HFFc6 (cell line): ENCODE results near the gene SHANK2. TPM values are rescaled to one million over a fixed set of nuclear protein-coding genes. Genes with fewer than 3 reads are reported as not detected.

Experiments used
- DNase-seq: peaks from one replicate; pipeline ENCODE4 v3.0.0-alpha.2; 2018
- H3K27ac Mint-ChIP-seq: 2 replicates; pipeline ENCODE4 v1.8.0; 2020; ENCODE audit warnings: mild to moderate bottlenecking, mixed read lengths
- H3K27me3 Mint-ChIP-seq: 2 replicates; pipeline ENCODE4 v1.8.0; 2021; ENCODE audit warnings: mild to moderate bottlenecking, moderate library complexity, mixed read lengths; ENCODE audit not compliant: insufficient read depth
- H3K36me3 Mint-ChIP-seq: 2 replicates; pipeline ENCODE4 v1.8.0; 2021; ENCODE audit warnings: low read depth, mixed read lengths
- H3K4me1 Mint-ChIP-seq: 2 replicates; pipeline ENCODE4 v1.8.0; 2020; ENCODE audit warnings: low read depth, mixed read lengths
- H3K4me3 Mint-ChIP-seq: 2 replicates; pipeline ENCODE4 v1.8.0; 2020; ENCODE audit warnings: mild to moderate bottlenecking, moderate library complexity, mixed read lengths
- H3K9me3 Mint-ChIP-seq: 2 replicates; pipeline ENCODE4 v1.8.0; 2020; ENCODE audit warnings: mild to moderate bottlenecking, mixed read lengths
- total RNA-seq, 6 experiments: library from RNA; stranded (reverse); fragmentation: NEBNext Ultra II Directional; extraction: Animal tissue kit (Norgen Biotek cat#: 25700); gene quantifications; 2 replicates in 1 of 6; 3 replicates in 5 of 6; pipeline ENCODE4 v1.2.3, GENCODE V29; 2021
- TF ChIP-seq, protein P1 (sequence below): fragments of 200-600 bp; sonication (generic); IDR thresholded peaks from 2 replicates; pipeline ENCODE4 v1.5.0; 2021; ENCODE audit warnings: antibody characterized with exemption, mild to moderate bottlenecking

SHANK2 gene
- total RNA-seq, 6 experiments from 2014 or later: 0.77 to 2.0 (median 1.0) TPM

DNA sequence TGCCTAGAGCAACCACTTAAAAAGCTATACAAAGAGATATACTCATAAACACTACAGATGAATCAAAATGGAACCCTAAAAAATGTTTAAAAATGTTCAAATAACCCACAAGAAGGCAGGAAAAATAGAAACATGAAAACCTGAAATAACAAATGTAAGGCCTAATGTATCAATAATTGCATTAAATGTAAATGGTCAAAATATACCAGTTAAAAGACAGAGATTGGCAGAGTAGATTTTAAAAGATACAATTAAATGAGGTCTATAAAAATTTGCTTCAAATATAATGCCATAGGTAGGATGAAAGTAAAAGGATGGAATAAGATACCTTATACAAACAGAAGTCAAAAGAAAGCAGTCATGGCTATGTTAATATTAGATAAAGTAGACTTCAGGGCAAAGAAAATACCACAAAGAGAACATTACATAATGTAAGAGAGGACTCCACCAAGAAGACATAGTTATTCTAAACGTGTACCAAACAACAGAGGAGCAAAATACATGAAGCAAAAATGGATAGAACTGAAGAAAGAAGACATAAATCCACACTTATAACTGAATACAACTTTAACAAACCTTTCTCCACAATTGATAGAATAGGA is 25.2 kb downstream of the SHANK2 start:
- TF ChIP-seq, protein P1, sequence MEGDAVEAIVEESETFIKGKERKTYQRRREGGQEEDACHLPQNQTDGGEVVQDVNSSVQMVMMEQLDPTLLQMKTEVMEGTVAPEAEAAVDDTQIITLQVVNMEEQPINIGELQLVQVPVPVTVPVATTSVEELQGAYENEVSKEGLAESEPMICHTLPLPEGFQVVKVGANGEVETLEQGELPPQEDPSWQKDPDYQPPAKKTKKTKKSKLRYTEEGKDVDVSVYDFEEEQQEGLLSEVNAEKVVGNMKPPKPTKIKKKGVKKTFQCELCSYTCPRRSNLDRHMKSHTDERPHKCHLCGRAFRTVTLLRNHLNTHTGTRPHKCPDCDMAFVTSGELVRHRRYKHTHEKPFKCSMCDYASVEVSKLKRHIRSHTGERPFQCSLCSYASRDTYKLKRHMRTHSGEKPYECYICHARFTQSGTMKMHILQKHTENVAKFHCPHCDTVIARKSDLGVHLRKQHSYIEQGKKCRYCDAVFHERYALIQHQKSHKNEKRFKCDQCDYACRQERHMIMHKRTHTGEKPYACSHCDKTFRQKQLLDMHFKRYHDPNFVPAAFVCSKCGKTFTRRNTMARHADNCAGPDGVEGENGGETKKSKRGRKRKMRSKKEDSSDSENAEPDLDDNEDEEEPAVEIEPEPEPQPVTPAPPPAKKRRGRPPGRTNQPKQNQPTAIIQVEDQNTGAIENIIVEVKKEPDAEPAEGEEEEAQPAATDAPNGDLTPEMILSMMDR: no peak
- peaks cover 5% of the 10 kb centered on the region; the same call in 1 of the 2 replicates for H3K36me3 Mint-ChIP-seq
- H3K9me3 Mint-ChIP-seq: peaks cover 30% of the 10 kb centered on the region
- H3K27ac Mint-ChIP-seq: no peak overlapping the region
- no peak for DNase-seq
- H3K4me1 Mint-ChIP-seq: no peaks in the 10 kb centered on the region
- H3K27me3 Mint-ChIP-seq: peaks cover 7% of the 10 kb centered on the region
- H3K4me3 Mint-ChIP-seq: no peak overlapping the region

GRCh38 chr11:71223671-71224660 is 28.4 kb downstream of the SHANK2 start:
- DNase-seq: no peak
- peaks cover 34% of the 10 kb centered on the region for H3K9me3 Mint-ChIP-seq
- no peaks in the 10 kb centered on the region for H3K4me1 Mint-ChIP-seq
- H3K36me3 Mint-ChIP-seq: peaks cover 5% of the 10 kb centered on the region; the same call in 1 of the 2 replicates
- H3K27ac Mint-ChIP-seq: no peak overlapping the region
- TF ChIP-seq, protein P1: no peak
- no peak overlapping the region for H3K4me3 Mint-ChIP-seq
- H3K27me3 Mint-ChIP-seq: peaks cover 7% of the 10 kb centered on the region

DNA sequence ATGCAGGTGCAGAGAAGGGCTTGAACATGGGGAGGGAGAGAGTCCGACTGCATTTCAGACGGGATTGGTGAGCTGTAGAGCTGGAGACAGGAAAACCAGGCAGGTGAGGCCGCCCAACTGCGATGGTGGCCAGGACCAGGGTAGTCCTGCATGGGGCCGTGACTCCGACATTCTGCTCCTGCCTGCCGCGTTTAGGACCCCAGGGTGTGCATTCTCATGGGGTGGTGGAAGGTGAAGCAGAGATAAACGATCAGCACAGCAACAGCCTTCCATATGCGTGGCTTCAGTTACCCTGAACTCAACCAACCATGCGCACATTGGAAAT is 29.3 kb downstream of the SHANK2 start:
- Mint-ChIP-seq H3K36me3 (peaks cover 5% of the 10 kb centered on the region; the same call in 1 of the 2 replicates), H3K27ac (no peak overlapping the region), H3K4me1 (no peaks in the 10 kb centered on the region), H3K27me3 (peaks cover 7% of the 10 kb centered on the region), H3K4me3 (no peak overlapping the region), H3K9me3 (peaks cover 34% of the 10 kb centered on the region)
- no peak for DNase-seq
- TF ChIP-seq, protein P1: no peak

- Mint-ChIP-seq H3K4me1 (no peaks in the 10 kb centered on the region), H3K9me3 (peaks cover 32% of the 10 kb centered on the region), H3K4me3 (no peak overlapping the region), H3K36me3 (peaks cover 5% of the 10 kb centered on the region; the same call in 1 of the 2 replicates), H3K27ac (no peak overlapping the region), H3K27me3 (peaks cover 7% of the 10 kb centered on the region)
- TF ChIP-seq, protein P1: no peak
- DNase-seq: no peak
Observed at GRCh38 chr11:71222318-71223080, 29.9 kb downstream of the SHANK2 start.

GRCh38 chr11:71221821-71222220 is 30.6 kb downstream of the SHANK2 start:
- no peak for DNase-seq
- H3K36me3 Mint-ChIP-seq: peaks cover 5% of the 10 kb centered on the region; the same call in 1 of the 2 replicates
- peaks cover 7% of the 10 kb centered on the region for H3K27me3 Mint-ChIP-seq
- TF ChIP-seq, protein P1: no peak
- peaks cover 25% of the 10 kb centered on the region for H3K9me3 Mint-ChIP-seq
- H3K4me3 Mint-ChIP-seq: no peak overlapping the region
- H3K27ac Mint-ChIP-seq: no peak overlapping the region
- no peaks in the 10 kb centered on the region for H3K4me1 Mint-ChIP-seq
